K562 (cell line): Measurements from ENCODE around the gene TRIM68. TPM values are rescaled to one million over a fixed set of nuclear protein-coding genes. Genes with fewer than 3 reads are reported as not detected.

ENCODE experiments used
- DDX20 ChIP-seq: fragments of 450-650 bp; IDR thresholded peaks from 2 replicates; pipeline ENCODE4 v1.6.1; 2016; ENCODE audit warnings: missing genetic modification characterization, low read depth, mild to moderate bottlenecking, missing compliant biosample characterization, moderate library complexity
- ETV6 ChIP-seq, 3 experiments: fragments of 150-350 bp in 1 of 3; sonication (generic) in 1 of 3; formaldehyde crosslinking in 1 of 3; IDR thresholded peaks; 2 replicates each; pipeline versions ENCODE4 v1.6.1 to v1.8.0; 2014 to 2022; ENCODE audit warnings: borderline replicate concordance in 2 of 3, low read depth in 2 of 3, antibody characterized with exemption in 1 of 3, low read length in 1 of 3, mild to moderate bottlenecking in 1 of 3, missing genetic modification reagents in 1 of 3
- NFE2 ChIP-seq: IDR thresholded peaks from 2 replicates; pipeline ENCODE4 v1.6.1; 2014; ENCODE audit warnings: antibody characterized with exemption, low read depth
- NUFIP1 ChIP-seq: fragments of 450-650 bp; IDR thresholded peaks from 2 replicates; pipeline ENCODE4 v1.6.1; 2018; ENCODE audit not compliant: partially characterized antibody
- ZNF318 ChIP-seq, 2 experiments: fragments of 450-650 bp; IDR thresholded peaks; 2 replicates each; pipeline ENCODE4 v1.6.1; 2016; ENCODE audit warnings: mild to moderate bottlenecking in 2 of 2, borderline replicate concordance in 1 of 2, low read depth in 1 of 2, moderate library complexity in 1 of 2
- polyA plus RNA-seq, 8 experiments: library from polyadenylated mRNA; depleted of rRNA in 4 of 8; stranded (reverse) in 5 of 8; unstranded in 3 of 8; fragments of >200 nt; fragmentation: Nextera tagmentation in 2 of 8; fragmentation: Illumina TruSeq in 1 of 8; extraction: Ambion mirVana in 2 of 8; extraction: Trizol in 1 of 8; gene quantifications; 2 replicates each; pipeline versions ENCODE4 v1.2.1 to v1.2.3, GENCODE V29; 2011 to 2014; ENCODE audit warnings: inconsistent platforms in 1 of 8, missing spikeins in 1 of 8
- total RNA-seq, 7 experiments: library from RNA; depleted of rRNA in 6 of 7; stranded (reverse); fragments of >200 nt in 6 of 7; fragmentation: Illumina TruSeq in 2 of 7; extraction: Trizol in 2 of 7; gene quantifications; 2 replicates each; pipeline versions ENCODE4 v1.2.1 to v1.2.3, GENCODE V29; 2011 to 2021; ENCODE audit warnings: low replicate concordance in 1 of 7

TRIM68 gene
- total and polyA plus RNA-seq, 9 of the 15 experiments (the other 6 are each of a cell fraction or from before 2014, with no cell fraction given), result 5.2 to 10.9 (median 7.9) TPM

DNA sequence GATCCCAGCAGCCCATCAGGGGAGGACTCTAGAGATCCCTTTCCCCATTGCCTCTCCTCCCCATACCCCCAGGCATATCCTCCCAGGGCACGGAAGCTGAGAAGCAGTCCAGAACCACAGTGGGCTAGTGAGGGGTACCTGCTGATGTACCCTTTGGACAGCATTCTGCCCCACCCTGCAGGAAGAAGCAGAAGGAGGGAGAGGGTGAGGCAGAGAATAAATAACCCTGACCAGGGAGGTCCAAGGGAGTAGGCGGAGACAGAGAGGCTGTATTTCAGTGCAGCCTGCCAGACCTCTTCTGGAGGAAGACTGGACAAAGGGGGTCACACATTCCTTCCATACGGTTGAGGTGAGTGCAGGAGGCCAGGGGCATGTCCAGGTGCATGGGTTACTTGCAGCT, 35.7 kb upstream of the TRIM68 start, which contains the start of gene OR51E1 (continued):
- TF ChIP-seq ZNF318 (IDR thresholded peaks at IDR 0.05; ENCODE audit: borderline replicate concordance in 1 of 2, low read depth in 1 of 2), result no peak
- no peak for TF ChIP-seq NFE2
- no peak for TF ChIP-seq ETV6 (IDR thresholded peaks at IDR 0.05; ENCODE audit: borderline replicate concordance in 1 of 2, low read depth in 2 of 2, low read length in 1 of 2)
- TF ChIP-seq ETV6 (CRISPR knock-in tag; IDR thresholded peaks at IDR 0.05; ENCODE audit: borderline replicate concordance), result no peak
- TF ChIP-seq DDX20 (tag), result no peak
- TF ChIP-seq NUFIP1, result no peak
